Measurements from ENCODE around the gene CTNND1. TPM values are rescaled to one million over a fixed set of nuclear protein-coding genes. Genes with fewer than 3 reads are reported as not detected.
A peak's percentile ranks its signal among the peaks of the same experiment; 100 is the strongest.

The CTNND1 gene
- total and polyA plus RNA-seq, 9 donors, result 40.3 to 153 (median 119) TPM

- Histone ChIP-seq H3K27me3 (no peaks in the 10 kb centered on the region), H3K9me3 (no peaks in the 10 kb centered on the region), H3K4me1 (ENCODE audit: insufficient read depth) (peaks cover 23% of the 10 kb centered on the region), H3K27ac (no peak overlapping the region), H3K36me3 (no peaks in the 10 kb centered on the region), H3K4me3 (no peak overlapping the region)
- DNase-seq, result no peak
- no peak for TF ChIP-seq EP300 (IDR thresholded peaks at IDR 0.05)
- TF ChIP-seq, protein P1, sequence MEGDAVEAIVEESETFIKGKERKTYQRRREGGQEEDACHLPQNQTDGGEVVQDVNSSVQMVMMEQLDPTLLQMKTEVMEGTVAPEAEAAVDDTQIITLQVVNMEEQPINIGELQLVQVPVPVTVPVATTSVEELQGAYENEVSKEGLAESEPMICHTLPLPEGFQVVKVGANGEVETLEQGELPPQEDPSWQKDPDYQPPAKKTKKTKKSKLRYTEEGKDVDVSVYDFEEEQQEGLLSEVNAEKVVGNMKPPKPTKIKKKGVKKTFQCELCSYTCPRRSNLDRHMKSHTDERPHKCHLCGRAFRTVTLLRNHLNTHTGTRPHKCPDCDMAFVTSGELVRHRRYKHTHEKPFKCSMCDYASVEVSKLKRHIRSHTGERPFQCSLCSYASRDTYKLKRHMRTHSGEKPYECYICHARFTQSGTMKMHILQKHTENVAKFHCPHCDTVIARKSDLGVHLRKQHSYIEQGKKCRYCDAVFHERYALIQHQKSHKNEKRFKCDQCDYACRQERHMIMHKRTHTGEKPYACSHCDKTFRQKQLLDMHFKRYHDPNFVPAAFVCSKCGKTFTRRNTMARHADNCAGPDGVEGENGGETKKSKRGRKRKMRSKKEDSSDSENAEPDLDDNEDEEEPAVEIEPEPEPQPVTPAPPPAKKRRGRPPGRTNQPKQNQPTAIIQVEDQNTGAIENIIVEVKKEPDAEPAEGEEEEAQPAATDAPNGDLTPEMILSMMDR (IDR thresholded peaks at IDR 0.05), result no peak
- TF ChIP-seq POLR2A (IDR thresholded peaks at IDR 0.05), result no peak
- WGBS, 3 donors, result 89 to 95% (median 91%) methylated on average over 3 of the region's 3 CpGs
- intact Hi-C loops (cut with DNase I), result no loop called here
These were observed 9.8 kb downstream of the CTNND1 start for GRCh38 chr11:57771365-57771764.

GRCh38 chr11:57772562-57772961, 11.0 kb downstream of the CTNND1 start:
- 81 to 86% (median 81%) methylated on average over 4 of the region's 4 CpGs for WGBS, 3 donors
- no peaks in the 10 kb centered on the region for H3K36me3 ChIP-seq
- no peak overlapping the region for H3K27ac ChIP-seq
- H3K4me1 ChIP-seq (ENCODE audit: insufficient read depth), result peaks cover 34% of the 10 kb centered on the region
- DNase-seq, result no peak
- no peak overlapping the region for H3K4me3 ChIP-seq
- H3K27me3 ChIP-seq, result no peaks in the 10 kb centered on the region
- no peak for TF ChIP-seq EP300 (IDR thresholded peaks at IDR 0.05)
- TF ChIP-seq POLR2A (IDR thresholded peaks at IDR 0.05), result no peak
- TF ChIP-seq, protein P1 (IDR thresholded peaks at IDR 0.05), result no peak
- intact Hi-C loops (cut with DNase I), result no loop called here
- no peaks in the 10 kb centered on the region for H3K9me3 ChIP-seq

DNA sequence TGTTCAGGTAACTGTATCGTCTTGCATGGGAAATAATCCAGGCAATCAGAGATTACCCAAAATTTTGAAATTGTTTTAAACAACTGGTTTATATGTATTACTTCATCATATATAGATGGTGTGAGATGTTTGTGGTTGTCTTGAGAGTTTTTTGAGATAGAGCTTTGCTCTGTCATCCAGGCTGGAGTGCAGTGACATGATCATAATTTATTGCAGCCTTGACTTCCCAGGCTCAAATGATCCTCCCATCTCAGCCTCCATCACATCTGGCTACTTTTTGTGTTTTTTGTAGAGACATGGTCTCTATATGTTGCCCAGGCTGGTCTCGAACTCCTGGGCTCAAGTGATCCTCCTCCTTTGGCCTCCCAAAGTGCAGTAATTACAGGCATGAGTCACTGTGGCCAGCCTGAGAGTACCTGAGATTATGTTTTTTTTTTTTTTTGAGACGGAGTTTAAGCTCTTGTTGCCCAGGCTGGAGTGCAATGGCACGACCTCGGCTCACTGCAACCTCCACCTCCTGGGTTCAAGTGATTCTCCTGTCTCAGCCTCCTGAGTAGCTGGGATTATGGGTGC, 11.5 kb downstream of the CTNND1 start:
- no peak for DNase-seq
- Histone ChIP-seq H3K9me3 (no peaks in the 10 kb centered on the region), H3K27ac (no peak overlapping the region), H3K27me3 (no peaks in the 10 kb centered on the region), H3K4me1 (ENCODE audit: insufficient read depth) (peaks cover 37% of the 10 kb centered on the region), H3K36me3 (no peaks in the 10 kb centered on the region), H3K4me3 (no peak overlapping the region)
- WGBS, 3 donors, result 69 to 91% (median 88%) methylated on average over 5 of the region's 5 CpGs
- TF ChIP-seq POLR2A (IDR thresholded peaks at IDR 0.05), result no peak
- TF ChIP-seq, protein P1 (IDR thresholded peaks at IDR 0.05), result no peak
- TF ChIP-seq EP300 (IDR thresholded peaks at IDR 0.05), result no peak
- intact Hi-C loops (cut with DNase I), result no loop called here

DNA sequence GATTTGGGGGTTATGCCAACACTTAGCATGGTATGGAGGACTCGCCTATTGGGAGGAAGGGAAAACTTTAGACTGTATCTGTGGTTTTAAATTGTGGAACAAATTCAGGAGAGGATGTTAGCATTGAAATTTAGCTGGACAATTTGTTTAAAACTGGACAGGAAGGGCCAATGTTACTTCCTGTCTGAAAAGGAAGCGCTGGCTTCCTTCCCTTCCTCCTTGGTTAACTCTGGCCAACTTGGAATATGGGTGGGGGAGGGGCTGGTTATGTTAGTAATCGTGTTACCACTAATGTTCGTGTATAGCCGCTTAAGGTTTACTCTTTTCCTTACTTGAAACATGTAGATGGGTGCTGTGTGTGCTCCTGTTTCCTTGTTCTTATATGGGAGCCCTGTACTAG, 13.9 kb downstream of the CTNND1 start:
- WGBS, 3 donors, result 40 to 52% (median 43%) methylated on average over 5 of the region's 5 CpGs
- Histone ChIP-seq H3K27ac (peak overlapping the region in 1 of 2 donors; percentile 74), H3K4me3 (no peak overlapping the region), H3K4me1 (ENCODE audit: insufficient read depth) (peaks cover 44% of the 10 kb centered on the region), H3K9me3 (no peaks in the 10 kb centered on the region), H3K27me3 (no peaks in the 10 kb centered on the region), H3K36me3 (no peaks in the 10 kb centered on the region)
- intact Hi-C loops (cut with DNase I), result no loop called here
- no peak for DNase-seq
- TF ChIP-seq, protein P1 (IDR thresholded peaks at IDR 0.05), result no peak
- TF ChIP-seq EP300 (IDR thresholded peaks at IDR 0.05) (no peak), POLR2A (IDR thresholded peaks at IDR 0.05) (no peak)

Measured in ovary (tissue), 9 donors.